ENCODE measurements around the gene FUOM. TPM values are rescaled to one million over a fixed set of nuclear protein-coding genes. Genes with fewer than 3 reads are reported as not detected.

Gene FUOM
- total and polyA plus RNA-seq, 2 donors (not counting 3 experiments of a cell fraction or from before 2014, with no cell fraction given), result 17.4 to 33.9 TPM

GRCh38 chr10:133306097-133306476 lies 51.7 kb downstream of the FUOM start:
- dilution Hi-C loops (cut with MboI; ENCODE audit: extremely low pct_ligation_motif_present, low sequenced_read_pairs), result no loop called here
- Histone ChIP-seq H3K79me2 (ENCODE audit: control insufficient read depth, insufficient read depth, low read length) (peaks cover 41% of the 10 kb centered on the region), H3K4me3 (replicated peaks in 1 of 3; ENCODE audit: insufficient read depth in 1 of 3, low read depth in 1 of 3, low read length in 3 of 3) (no peak overlapping the region), H4K20me1 (replicated peaks; ENCODE audit: control insufficient read depth, extremely low read depth, insufficient read depth, low read length) (no peaks in the 10 kb centered on the region), H3K27me3 (ENCODE audit: control insufficient read depth in 2 of 2, insufficient read depth in 2 of 2, low read length in 2 of 2) (no peaks in the 10 kb centered on the region), H3K4me1 (ENCODE audit: control insufficient read depth, extremely low read depth, insufficient read depth, low read length) (peaks cover 7% of the 10 kb centered on the region), H3K27ac (ENCODE audit: insufficient read depth, low read depth, low read length) (no peak overlapping the region), H2AFZ (ENCODE audit: low read depth, low read length) (no peak overlapping the region), H3K9ac (replicated peaks; ENCODE audit: extremely low read depth, insufficient read depth, low read length) (no peak overlapping the region), H3K36me3 (ENCODE audit: control insufficient read depth in 2 of 2, extremely low read depth in 1 of 2, insufficient read depth in 2 of 2, low read length in 2 of 2) (peaks cover 4 to 14% of the 10 kb centered on the region in 2 experiments), H3K9me1 (replicated peaks; ENCODE audit: control insufficient read depth, extremely low read depth, insufficient read depth, low read length) (no peaks in the 10 kb centered on the region), H3K4me2 (ENCODE audit: insufficient read depth, low read length) (no peak overlapping the region), H3K9me3 (replicated peaks; ENCODE audit: control insufficient read depth, insufficient read depth, low read length) (no peaks in the 10 kb centered on the region)
- intact Hi-C loops (cut with micrococcal nuclease), result loop anchor here (5.0 to 10.0 kb wide), 3 partner anchors 66 to 641 kb away; partner anchors contain the start of genes ECHS1 and MTG1
- no peak for TF ChIP-seq GATA2 (IDR thresholded peaks at IDR 0.05; ENCODE audit: insufficient read depth, insufficient read length, low read depth, low read length)
- TF ChIP-seq MYC (IDR thresholded peaks at IDR 0.05; ENCODE audit: low read depth, low read length), result no peak
- TF ChIP-seq, protein P1, sequence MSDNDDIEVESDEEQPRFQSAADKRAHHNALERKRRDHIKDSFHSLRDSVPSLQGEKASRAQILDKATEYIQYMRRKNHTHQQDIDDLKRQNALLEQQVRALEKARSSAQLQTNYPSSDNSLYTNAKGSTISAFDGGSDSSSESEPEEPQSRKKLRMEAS (IDR thresholded peaks at IDR 0.05; ENCODE audit: insufficient read depth, insufficient read length), result no peak
- FAIRE-seq (no peak), DNase-seq (ENCODE audit: low read depth, low spot score) (no peak)
- no TSS peak for BruUV-seq (replicated peaks)
- CTCF ChIA-PET, result no interaction called here
- POLR2A ChIA-PET, result no interaction called here

Small RNAs within 50 kb of the gene (microRNA-seq; reads per million reads assigned to microRNA genes)
- gene MIR3944 (ENCODE audit: borderline number of aligned reads, borderline replicate concordance), result 3.1 reads per million

Small RNAs within 50 kb of the gene (small RNA-seq; reads per million reads assigned to genes)
- not detected for gene AL360181.4 (ENCODE audit: insufficient read depth, insufficient read length, low read depth, low replicate concordance)
- not detected for gene BANF1P2 (ENCODE audit: insufficient read depth, insufficient read length, low read depth, low replicate concordance)
- gene MIR3944 (ENCODE audit: insufficient read depth, insufficient read length, low read depth, low replicate concordance), result 0.66 reads per million

Other genes starting within 250 kb of the FUOM start
- not detected in 2 replicates for gene KNDC1, start 197.8 kb downstream of the FUOM start, total RNA-seq
- gene KNDC1, start 197.8 kb downstream of the FUOM start, polyA plus RNA-seq, result not detected in 2 replicates
- not detected in 2 replicates for gene UTF1, start 127.8 kb downstream of the FUOM start, total RNA-seq
- not detected in 2 replicates for gene UTF1, start 127.8 kb downstream of the FUOM start, polyA plus RNA-seq
- not detected in 2 replicates for gene VENTX, start 120.2 kb downstream of the FUOM start, total RNA-seq
- gene VENTX, start 120.2 kb downstream of the FUOM start, polyA plus RNA-seq, result not detected in 2 replicates
- gene ADAM8, start 81.2 kb downstream of the FUOM start, total RNA-seq, result 0.55 and 1.5 TPM in 2 replicates
- 0.49 and 0.51 TPM in 2 replicates for gene ADAM8, start 81.2 kb downstream of the FUOM start, polyA plus RNA-seq
- 48.8 and 53.1 TPM in 2 replicates for gene TUBGCP2, start 49.1 kb downstream of the FUOM start, total RNA-seq
- 37.1 and 45.6 TPM in 2 replicates for gene TUBGCP2, start 49.1 kb downstream of the FUOM start, polyA plus RNA-seq
- gene ZNF511, start 49.1 kb downstream of the FUOM start, total RNA-seq, result 37.9 and 40.4 TPM in 2 replicates
- 25.6 and 36.3 TPM in 2 replicates for gene ZNF511, start 49.1 kb downstream of the FUOM start, polyA plus RNA-seq
- gene CALY, start 21.1 kb downstream of the FUOM start, total RNA-seq, result not detected in 2 replicates
- gene CALY, start 21.1 kb downstream of the FUOM start, polyA plus RNA-seq, result not detected in 2 replicates
- gene PRAP1, start 10.6 kb downstream of the FUOM start, total RNA-seq, result not detected in 2 replicates
- gene PRAP1, start 10.6 kb downstream of the FUOM start, polyA plus RNA-seq, result not detected in 2 replicates
- 91.9 and 108 TPM in 2 replicates for gene ECHS1, start 15.3 kb upstream of the FUOM start, total RNA-seq
- gene ECHS1, start 15.3 kb upstream of the FUOM start, polyA plus RNA-seq, result 41.8 and 46.2 TPM in 2 replicates
- gene PAOX, start 21.2 kb upstream of the FUOM start, total RNA-seq, result 2.6 and 5.6 TPM in 2 replicates
- gene PAOX, start 21.2 kb upstream of the FUOM start, polyA plus RNA-seq, result 3.8 and 4.7 TPM in 2 replicates
- 60.2 and 66.5 TPM in 2 replicates for gene MTG1, start 36.1 kb upstream of the FUOM start, total RNA-seq
- gene MTG1, start 36.1 kb upstream of the FUOM start, polyA plus RNA-seq, result 83.4 and 91.6 TPM in 2 replicates
- gene SPRN, start 66.6 kb upstream of the FUOM start, total RNA-seq, result 0.13 TPM in 1 of 2 replicates, not detected in the other
- gene SPRN, start 66.6 kb upstream of the FUOM start, polyA plus RNA-seq, result 0.03 TPM in 1 of 2 replicates, not detected in the other
- 1.0 and 1.1 TPM in 2 replicates for gene SCART1, start 95.9 kb upstream of the FUOM start, total RNA-seq
- 0.84 and 0.90 TPM in 2 replicates for gene SCART1, start 95.9 kb upstream of the FUOM start, polyA plus RNA-seq
- gene CYP2E1, start 169.3 kb upstream of the FUOM start, total RNA-seq, result not detected in 2 replicates
- 0.08 and 0.21 TPM in 2 replicates for gene CYP2E1, start 169.3 kb upstream of the FUOM start, polyA plus RNA-seq
- gene SYCE1, start 207.6 kb upstream of the FUOM start, total RNA-seq, result not detected in 2 replicates
- gene SYCE1, start 207.6 kb upstream of the FUOM start, polyA plus RNA-seq, result not detected in 2 replicates

Data from endothelial cell of umbilical vein (primary cell).